ENCODE results near the gene TANGO2.

Gene TANGO2

GRCh38 chr22:20046730-20047129, 25.8 kb downstream of the TANGO2 start:
- DNase-seq = no peak

GRCh38 chr22:20051927-20052308, 31.0 kb downstream of the TANGO2 start:
- DNase-seq = no peak

- DNase-seq = no peak
Observed at GRCh38 chr22:20052309-20053259, 31.7 kb downstream of the TANGO2 start.

- DNase-seq = no peak
Observed at GRCh38 chr22:20053407-20054033, 32.6 kb downstream of the TANGO2 start.

GRCh38 chr22:20054034-20054427, 33.1 kb downstream of the TANGO2 start:
- DNase-seq = no peak

- no peak for DNase-seq
Observed at GRCh38 chr22:20054485-20054884, 33.6 kb downstream of the TANGO2 start.

- DNase-seq = no peak
Observed at GRCh38 chr22:20055144-20055543, 34.2 kb downstream of the TANGO2 start.

GRCh38 chr22:20055654-20056053, 34.7 kb downstream of the TANGO2 start:
- no peak for DNase-seq

GRCh38 chr22:20056161-20056560, 35.3 kb downstream of the TANGO2 start:
- DNase-seq = no peak

- no peak for DNase-seq
Observed at GRCh38 chr22:20056696-20057386, 35.9 kb downstream of the TANGO2 start.

- no peak for DNase-seq
Observed at GRCh38 chr22:20057596-20058268, 36.8 kb downstream of the TANGO2 start.

- no peak for DNase-seq
Observed at GRCh38 chr22:20058989-20059770, 38.3 kb downstream of the TANGO2 start.

GRCh38 chr22:20060700-20061480, 40.0 kb downstream of the TANGO2 start:
- no peak for DNase-seq

GRCh38 chr22:20061481-20061861, 40.6 kb downstream of the TANGO2 start:
- DNase-seq = no peak

GRCh38 chr22:20062043-20062765, 41.3 kb downstream of the TANGO2 start:
- no peak for DNase-seq

GRCh38 chr22:20062766-20063083, 41.8 kb downstream of the TANGO2 start:
- DNase-seq = no peak

GRCh38 chr22:20063271-20064139, 42.6 kb downstream of the TANGO2 start:
- DNase-seq = no peak

GRCh38 chr22:20064140-20064480, 43.2 kb downstream of the TANGO2 start:
- no peak for DNase-seq

- DNase-seq = no peak
Observed at GRCh38 chr22:20064545-20065262, 43.8 kb downstream of the TANGO2 start.
